GM12873 (cell line): ENCODE measurements around the gene ZMAT3.
A peak's percentile ranks its signal among the peaks of the same experiment; 100 is the strongest.

ENCODE experiments used
- TF ChIP-seq, protein P1 (sequence below): IDR thresholded peaks from 2 replicates; pipeline ENCODE4 v1.5.1; 2012; ENCODE audit warnings: low read depth, mild to moderate bottlenecking, moderate library complexity, low read length, control low read depth; ENCODE audit not compliant: insufficient read depth; ENCODE audit errors: missing control alignments

The ZMAT3 gene

GRCh38 chr3:179068779-179069530 lies 2.7 kb downstream of the ZMAT3 start:
- TF ChIP-seq, protein P1, sequence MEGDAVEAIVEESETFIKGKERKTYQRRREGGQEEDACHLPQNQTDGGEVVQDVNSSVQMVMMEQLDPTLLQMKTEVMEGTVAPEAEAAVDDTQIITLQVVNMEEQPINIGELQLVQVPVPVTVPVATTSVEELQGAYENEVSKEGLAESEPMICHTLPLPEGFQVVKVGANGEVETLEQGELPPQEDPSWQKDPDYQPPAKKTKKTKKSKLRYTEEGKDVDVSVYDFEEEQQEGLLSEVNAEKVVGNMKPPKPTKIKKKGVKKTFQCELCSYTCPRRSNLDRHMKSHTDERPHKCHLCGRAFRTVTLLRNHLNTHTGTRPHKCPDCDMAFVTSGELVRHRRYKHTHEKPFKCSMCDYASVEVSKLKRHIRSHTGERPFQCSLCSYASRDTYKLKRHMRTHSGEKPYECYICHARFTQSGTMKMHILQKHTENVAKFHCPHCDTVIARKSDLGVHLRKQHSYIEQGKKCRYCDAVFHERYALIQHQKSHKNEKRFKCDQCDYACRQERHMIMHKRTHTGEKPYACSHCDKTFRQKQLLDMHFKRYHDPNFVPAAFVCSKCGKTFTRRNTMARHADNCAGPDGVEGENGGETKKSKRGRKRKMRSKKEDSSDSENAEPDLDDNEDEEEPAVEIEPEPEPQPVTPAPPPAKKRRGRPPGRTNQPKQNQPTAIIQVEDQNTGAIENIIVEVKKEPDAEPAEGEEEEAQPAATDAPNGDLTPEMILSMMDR, result peak; percentile 52

GRCh38 chr3:179067839-179068238 lies 3.8 kb downstream of the ZMAT3 start:
- TF ChIP-seq, protein P1, result no peak

DNA sequence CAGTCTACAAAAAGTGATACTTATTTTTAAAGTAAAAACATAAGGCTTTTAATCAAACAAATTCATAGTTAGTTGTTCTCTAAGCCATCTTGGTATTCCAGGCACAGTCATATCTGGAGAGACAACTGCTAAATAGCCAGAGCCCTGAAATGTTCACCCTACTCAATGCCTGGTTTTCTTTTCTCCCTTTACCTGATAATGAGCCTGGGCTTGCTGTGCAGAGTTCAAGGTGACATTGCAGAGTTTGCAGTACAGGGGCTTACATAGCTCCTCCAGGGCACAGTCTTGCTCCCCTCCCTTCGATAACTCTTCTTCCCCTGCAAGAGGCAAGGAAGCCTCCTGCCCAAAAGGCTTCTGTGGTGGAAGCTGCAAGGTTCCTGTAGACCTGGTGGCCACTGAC lies 4.3 kb downstream of the ZMAT3 start:
- TF ChIP-seq, protein P1, result no peak

DNA sequence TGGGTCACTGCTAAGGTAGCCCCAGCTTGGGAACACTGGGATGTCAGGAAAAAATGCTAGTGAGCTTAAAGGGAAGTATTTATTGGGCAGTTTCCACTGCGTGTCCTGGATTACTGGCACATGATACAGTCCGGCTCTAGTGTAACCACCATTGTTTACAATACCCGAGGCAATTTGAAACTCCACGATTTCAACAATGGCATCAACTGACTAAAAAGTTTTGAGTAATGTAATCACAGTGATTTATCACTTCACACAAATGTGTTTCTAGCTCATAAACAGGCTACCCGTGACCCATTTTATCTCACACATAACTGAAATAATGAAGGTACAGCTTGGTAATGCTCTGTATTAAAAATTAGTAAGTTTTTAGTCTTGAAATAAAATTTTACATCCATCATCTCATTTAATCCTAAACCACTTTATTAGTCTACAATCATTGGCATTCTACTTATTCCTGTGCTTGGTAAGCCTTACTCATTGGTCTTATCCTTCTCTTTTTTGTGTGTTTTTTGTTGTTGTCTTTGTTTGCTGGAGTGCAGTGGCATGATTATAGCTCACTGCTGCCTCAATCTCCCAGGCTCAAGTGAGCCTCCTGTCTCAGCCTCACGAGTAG lies 7.6 kb downstream of the ZMAT3 start:
- TF ChIP-seq, protein P1, result no peak

DNA sequence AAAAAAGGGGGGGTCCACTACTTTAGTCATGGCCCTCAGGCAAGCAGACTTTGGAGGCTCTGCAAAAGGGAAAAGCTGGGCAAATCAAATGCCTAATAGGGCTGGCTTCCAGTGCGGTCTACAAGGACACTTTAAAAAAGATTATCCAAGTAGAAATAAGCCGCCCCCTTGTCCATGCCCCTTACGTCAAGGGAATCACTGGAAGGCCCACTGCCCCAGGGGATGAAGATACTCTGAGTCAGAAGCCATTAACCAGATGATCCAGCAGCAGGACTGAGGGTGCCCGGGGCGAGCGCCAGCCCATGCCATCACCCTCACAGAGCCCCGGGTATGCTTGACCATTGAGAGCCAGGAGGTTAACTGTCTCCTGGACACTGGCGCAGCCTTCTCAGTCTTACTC lies 15.3 kb downstream of the ZMAT3 start:
- TF ChIP-seq, protein P1, result no peak

DNA sequence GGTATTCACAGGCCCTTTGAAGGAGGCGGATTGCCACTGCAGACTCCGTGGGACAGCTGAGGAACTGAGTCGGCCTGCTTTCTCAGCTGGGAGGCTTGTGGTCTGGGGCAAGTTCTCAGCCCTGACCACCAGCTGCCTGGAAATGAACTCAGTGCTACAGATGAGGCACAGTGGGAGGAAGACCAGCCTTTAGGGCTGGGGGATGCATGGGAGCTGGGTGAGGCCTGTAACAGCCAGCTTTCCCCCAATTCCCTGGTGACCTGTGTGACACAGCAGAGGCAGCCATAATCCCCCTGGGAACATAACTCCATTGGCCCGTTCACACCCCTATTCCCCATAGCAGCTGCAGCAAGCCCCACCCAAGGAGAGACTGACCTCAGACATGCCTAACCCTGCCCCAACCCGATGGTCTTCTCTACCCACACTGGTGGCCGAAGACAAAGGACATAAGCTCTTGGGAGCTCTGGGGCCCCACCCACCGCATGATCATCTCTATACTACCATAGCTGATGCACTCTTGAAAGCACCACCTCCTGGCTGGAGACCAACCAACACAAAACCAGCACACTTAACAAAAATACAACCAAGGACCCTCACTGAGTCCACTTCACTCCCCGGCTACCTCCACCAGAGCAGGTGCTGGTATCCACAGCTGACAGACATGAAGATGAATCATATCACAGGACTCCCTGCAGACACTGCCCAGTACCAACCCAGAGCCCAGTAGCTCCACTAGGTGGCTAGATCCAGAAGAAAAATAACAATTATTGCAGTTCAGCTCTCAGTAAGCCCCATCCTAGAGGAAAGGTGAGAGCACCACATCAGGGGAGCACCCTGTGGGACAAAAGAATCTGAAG lies 24.9 kb downstream of the ZMAT3 start:
- TF ChIP-seq, protein P1, result peak; percentile 50

DNA sequence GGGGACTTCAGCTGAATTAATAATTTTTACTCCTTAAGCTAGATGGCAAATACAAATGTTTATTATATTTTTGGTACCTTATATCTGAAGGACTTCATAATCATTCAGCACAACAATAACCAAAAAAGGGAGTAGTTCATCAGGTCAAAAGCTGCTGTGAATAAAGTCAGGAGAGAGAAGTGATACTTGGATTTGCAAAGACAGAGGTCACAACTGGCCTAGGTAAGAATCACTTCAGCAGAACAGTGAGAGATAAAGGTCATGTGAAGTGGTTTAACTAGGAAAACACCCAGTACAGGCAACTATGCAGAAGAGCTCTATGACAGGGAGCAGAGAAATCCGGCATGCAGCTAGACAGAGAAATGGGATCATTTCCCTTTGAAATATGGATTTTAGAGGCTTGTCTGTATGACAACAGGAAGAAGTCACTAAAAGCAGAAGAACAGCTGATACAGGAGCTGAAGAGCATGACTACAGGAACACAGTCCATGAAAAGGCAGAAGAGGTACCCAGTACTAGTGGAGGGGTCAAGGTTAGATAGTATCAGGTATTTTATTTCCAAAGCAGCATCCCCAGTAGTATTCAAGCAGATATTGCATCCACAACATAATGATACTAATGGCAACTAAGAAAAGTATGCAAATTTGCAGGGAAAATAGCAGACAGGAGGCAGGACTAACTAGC lies 25.7 kb downstream of the ZMAT3 start:
- TF ChIP-seq, protein P1, result no peak
